Stimulated activated CD4-positive, alpha-beta T cell treated with anti-CD3 and anti-CD28 coated beads, Interleukin-4, amount 100 ng/mL, for 1 hour (primary cell): Measurements from ENCODE around the gene CHMP6.

Experiments used
- DNase-seq: peaks from one replicate; pipeline ENCODE4 v3.0.0-alpha.2; 2020

The CHMP6 gene

DNA sequence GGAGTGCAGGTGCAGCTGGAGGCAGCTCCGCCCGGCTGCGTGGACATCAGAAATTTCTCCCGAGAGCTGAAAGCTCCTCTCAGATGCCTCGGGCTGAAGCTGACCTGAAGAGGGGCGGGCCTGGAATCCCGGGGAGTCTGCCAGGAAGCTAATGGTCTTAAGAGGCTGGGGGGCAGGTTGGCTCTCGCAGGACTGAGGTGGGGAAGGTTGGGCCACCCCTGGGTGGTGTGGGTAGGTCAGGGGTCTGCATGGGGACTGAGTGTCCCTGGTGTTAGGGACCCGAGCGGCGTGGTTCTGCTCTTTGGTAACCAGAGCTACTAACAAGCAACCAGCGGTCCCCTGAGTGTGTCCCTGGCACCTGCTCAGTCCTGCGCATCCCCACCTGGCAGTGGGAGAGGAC is 3.5 kb downstream of the CHMP6 start:
- no peak for DNase-seq

DNA sequence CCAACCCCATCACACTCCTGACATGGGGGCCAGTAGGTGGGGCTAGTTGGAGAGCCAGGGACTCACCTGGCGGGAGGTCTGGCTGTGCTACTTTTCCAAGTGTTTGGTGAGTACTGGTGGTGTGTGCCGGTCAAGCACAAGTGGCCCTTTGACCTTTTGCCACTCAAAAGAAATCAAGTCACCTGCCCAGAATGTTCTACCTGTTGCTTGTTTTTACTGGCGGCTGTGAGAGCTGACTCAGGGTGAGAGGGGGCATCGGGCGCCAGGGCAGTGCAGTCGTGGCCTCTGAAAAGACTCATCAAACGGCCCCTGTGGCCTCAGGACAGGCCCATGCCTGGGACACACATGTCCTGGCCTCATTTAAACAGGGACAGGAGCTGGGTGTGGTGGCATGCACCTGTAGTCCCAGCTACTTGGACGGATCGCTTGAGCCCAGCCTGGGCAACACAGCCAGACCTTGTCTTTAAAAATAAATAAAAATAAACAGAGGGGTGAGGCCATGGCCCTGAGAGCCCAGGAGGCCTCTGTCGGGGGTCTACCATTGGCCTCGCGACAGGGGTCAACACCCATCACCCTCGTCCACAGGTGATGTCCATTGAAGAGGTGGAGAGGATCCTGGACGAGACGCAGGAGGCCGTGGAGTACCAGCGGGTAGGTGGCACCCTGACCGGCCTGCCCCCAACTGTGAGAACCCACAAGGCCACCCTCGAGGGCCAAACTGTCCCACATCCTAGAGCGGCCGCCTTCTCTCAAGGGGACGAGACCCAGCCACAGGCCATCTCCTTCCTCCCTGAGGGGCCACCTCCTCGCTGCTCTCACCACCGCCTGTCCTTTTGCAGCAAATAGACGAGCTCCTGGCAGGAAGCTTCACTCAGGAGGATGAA is 5.0 kb downstream of the CHMP6 start:
- DNase-seq = no peak

GRCh38 chr17:80997424-80998117 is 5.9 kb downstream of the CHMP6 start:
- no peak for DNase-seq

- DNase-seq = no peak
Measured at GRCh38 chr17:80998118-80998747, 6.6 kb downstream of the CHMP6 start.

- DNase-seq = no peak
Measured at GRCh38 chr17:80998748-80999535, 7.3 kb downstream of the CHMP6 start.

DNA sequence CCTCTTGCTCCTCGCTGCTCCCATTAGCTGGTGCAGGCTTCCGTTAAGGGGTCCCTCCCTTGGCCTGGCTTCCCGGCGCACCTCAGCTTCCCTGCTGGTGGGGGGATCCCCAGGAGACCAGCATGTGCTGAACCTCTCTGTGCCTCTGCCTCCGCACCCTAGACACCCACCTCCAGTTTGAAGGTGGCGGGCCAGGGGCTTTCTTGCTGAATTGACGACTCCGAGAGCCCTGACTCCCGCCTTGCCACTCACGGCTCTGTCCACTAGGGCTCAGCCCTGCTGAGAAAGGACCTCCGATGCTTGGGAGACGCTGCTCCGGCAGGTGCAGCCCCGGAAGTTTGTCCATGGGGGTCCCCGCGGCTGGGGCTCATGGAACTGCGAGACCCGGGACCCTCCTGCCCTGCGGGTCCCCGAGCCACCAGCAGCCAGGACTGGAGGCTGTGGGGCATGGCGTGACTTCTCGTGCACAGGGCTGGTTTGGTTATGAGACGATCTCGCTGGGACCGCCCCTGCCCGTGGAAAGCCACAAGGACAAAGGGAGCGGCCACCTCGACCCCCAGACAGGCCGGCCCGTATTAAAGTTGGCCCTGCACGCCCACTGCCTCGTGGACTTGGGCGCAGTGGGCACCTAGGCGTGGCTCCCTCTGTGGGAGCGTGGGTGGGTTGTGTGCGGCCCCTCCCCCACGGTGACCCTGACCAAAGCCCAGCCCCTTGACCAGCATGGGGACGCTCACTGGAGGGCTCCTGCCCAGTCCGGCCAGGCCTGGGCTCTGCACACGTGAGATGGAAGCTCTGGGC is 8.1 kb downstream of the CHMP6 start:
- no peak for DNase-seq

DNA sequence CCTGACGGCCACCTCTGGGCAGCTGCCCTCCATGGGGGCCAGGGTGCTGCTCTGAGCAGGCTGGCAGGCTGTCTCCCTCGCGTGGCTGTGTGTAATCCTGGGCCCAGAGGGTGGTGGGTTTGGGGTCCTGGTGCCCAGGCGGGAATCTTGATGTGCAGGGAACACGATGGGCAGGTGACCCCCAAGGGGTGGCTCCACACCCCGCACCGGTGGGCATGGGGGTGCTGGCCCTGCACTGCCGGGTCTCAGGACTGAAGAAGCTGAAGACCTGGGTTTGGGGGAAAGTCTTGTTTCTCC is 8.6 kb downstream of the CHMP6 start:
- no peak for DNase-seq

GRCh38 chr17:81000631-81001357 is 9.2 kb downstream of the CHMP6 start:
- DNase-seq = no peak

- no peak for DNase-seq
Measured at GRCh38 chr17:81002013-81002384, 10.4 kb downstream of the CHMP6 start.

DNA sequence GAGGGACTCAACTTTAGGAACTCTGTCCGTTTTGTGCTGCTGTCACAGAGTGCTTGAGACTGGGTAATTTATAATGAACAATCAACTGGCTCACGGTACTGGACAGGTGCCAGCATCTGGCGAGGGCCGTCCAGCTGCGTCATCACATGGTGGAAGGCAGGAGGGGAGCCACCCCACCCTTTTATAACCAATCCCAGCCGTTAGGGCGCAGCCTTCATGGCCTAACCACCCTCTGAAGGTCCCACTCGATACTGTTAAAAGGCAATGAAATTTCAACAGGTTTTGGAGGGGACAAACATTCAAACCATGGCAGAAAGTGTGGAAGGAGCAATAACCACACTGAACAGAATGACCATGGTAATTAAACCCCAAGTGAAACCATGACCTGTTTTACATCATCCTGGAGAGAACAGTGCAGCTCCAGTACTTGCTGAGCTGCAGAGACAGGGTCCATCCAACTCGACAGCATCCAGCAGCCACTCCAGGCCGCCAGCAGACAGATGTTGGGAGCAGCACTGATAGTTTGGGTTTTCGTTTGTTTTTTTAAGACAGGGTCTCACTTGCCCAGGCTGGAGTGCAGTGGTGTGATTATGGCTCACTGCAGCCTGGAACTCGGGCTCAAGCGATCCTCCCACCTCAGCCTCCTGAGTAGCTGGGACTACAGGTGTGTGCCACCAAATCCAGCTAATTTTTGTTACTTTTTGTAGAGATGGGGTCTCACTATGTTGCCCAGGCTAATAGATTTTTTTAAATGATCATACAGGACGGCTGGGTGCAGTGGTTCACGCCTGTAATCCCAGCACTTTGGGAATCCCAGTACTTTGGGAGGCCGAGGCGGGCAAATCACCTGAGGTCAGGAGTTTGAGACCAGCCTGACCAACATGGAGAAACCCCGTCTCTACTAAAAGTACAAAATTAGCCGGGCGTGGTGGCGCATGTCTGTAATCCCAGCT is 11.0 kb downstream of the CHMP6 start:
- no peak for DNase-seq

GRCh38 chr17:81003711-81004475 is 12.3 kb downstream of the CHMP6 start:
- DNase-seq = no peak

- DNase-seq = no peak
Measured at GRCh38 chr17:81006891-81007290, 15.2 kb downstream of the CHMP6 start.

DNA sequence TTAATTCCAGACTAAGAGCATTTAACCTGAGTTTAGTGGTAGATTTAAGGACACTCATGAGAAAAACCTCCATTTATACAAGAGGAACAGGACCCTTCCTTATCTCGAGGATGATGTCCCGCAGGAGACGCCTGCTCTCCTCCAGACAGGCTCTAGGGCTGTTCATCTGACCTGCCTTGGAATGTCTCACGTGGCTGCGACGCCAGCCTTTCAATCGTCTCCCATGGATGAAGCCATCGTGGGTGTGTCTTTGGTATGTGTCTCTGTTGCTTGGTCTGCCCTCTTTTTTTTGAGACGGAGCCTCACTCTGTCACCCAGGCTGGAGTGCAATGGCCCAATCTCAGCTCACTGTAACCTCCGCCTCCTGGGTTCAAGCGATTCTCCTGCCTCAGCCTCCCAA is 16.5 kb downstream of the CHMP6 start:
- DNase-seq = no peak

GRCh38 chr17:81009136-81009535 is 17.5 kb downstream of the CHMP6 start:
- DNase-seq = no peak

DNA sequence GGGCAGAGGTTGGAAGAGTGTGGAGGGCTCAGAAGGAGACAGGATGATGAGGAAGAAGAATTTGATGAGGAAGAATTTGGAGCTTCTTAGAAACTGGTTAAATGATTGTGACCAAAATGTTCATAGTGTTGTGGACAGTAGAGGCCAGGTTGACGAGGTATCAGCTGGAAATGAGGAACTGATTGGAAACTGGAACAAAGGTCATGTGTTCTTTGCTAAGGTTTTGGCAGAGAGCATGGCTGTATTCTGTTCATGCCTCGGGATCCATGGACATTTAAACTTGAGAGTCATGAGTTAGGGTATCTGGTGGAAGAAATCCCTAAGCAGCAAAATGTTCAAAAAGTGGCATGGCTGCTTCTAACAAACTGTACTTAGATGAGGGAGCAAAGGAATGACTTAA is 19.3 kb downstream of the CHMP6 start:
- DNase-seq = no peak

DNA sequence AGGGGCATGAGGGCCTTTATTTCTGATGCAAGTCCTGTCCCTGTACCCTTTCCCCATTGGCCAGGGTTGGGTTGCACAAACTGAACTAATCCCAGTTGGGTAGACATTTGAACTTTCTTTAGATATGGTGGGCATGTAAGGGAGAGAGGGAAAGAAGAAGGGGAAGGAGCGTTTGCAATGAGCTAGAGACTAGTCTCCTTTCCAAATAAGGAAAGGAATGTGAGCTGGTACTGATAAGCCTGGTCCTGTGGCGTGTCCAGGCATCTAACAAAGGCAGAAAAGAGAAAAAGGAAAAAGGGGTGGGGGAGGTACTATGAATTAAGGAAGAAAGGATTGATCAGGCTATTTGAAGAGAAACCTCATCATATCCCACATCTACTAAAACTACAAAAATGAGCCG is 20.3 kb downstream of the CHMP6 start:
- no peak for DNase-seq

DNA sequence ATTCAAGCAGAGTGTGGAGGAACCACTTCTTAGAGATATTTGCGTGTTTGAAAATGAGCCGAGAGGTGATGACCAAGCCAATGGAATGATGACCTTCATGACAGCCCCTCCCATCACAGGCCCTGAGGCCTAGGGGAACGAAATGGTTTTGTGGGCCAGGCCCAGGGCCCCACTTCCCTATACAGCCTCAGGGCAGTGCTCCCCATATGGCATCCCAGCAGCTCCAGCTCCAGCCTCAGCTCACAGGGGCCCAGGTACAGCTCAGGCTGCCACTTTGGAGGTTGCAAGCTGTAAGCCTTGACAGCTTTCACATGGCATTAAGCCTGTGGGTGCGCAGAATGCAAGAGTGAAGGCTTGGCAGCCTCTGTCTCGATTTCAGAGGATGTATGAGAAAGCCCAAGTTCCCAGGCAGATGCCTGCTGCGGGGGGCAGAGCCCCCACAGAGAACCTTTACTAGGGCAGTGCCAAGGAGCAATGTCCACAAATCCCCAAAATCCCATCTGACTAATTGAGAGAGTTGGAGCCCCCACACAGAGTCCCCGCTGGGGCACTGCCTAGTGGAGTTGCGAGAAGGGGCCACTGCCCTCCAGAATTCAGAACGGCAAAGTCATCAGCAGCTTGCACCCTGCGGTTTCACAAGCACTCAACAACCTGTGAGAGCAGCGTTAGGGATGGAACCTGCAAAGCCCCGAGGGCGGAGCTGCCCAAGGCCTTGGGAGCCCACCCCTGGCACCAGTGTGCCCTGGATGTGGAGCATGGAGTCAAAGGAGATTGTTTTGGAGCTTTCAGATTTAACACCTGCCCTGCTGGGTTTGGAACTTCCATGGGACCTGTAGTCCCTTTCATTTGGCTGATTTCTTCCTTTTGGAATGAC is 21.2 kb downstream of the CHMP6 start:
- no peak for DNase-seq

- no peak for DNase-seq
Measured at GRCh38 chr17:81013642-81014041, 22.0 kb downstream of the CHMP6 start.

GRCh38 chr17:81015136-81015535 is 23.5 kb downstream of the CHMP6 start:
- DNase-seq = no peak
